ENCODE data around the gene CTIF.
A peak's percentile ranks its signal among the peaks of the same experiment; 100 is the strongest.

CTIF gene

GRCh38 chr18:48541026-48541746, 2.4 kb downstream of the CTIF start:
- H3K4me3 ChIP-seq (replicated peaks; ENCODE audit: low read depth, low read length) = peak overlapping the region; percentile 72
- DNase-seq (ENCODE audit: extremely low read depth, low read depth) = no peak
- TF ChIP-seq CTCF (IDR thresholded peaks at IDR 0.05; ENCODE audit: low read depth, low read length, missing control alignments) = no peak

GRCh38 chr18:48541747-48542400, 3.0 kb downstream of the CTIF start:
- no peak for DNase-seq (ENCODE audit: extremely low read depth, low read depth)
- peak overlapping the region; percentile 72 for H3K4me3 ChIP-seq (replicated peaks; ENCODE audit: low read depth, low read length)
- TF ChIP-seq CTCF (IDR thresholded peaks at IDR 0.05; ENCODE audit: low read depth, low read length, missing control alignments) = no peak

- no peak for DNase-seq (ENCODE audit: extremely low read depth, low read depth)
- no peak for TF ChIP-seq CTCF (IDR thresholded peaks at IDR 0.05; ENCODE audit: low read depth, low read length, missing control alignments)
- H3K4me3 ChIP-seq (replicated peaks; ENCODE audit: low read depth, low read length) = no peak overlapping the region
Observed at GRCh38 chr18:48542513-48543181, 3.8 kb downstream of the CTIF start.

- no peak overlapping the region for H3K4me3 ChIP-seq (replicated peaks; ENCODE audit: low read depth, low read length)
- no peak for TF ChIP-seq CTCF (IDR thresholded peaks at IDR 0.05; ENCODE audit: low read depth, low read length, missing control alignments)
- no peak for DNase-seq (ENCODE audit: extremely low read depth, low read depth)
Observed at GRCh38 chr18:48543228-48543627, 4.4 kb downstream of the CTIF start.

GRCh38 chr18:48544116-48544515, 5.3 kb downstream of the CTIF start:
- no peak for TF ChIP-seq CTCF (IDR thresholded peaks at IDR 0.05; ENCODE audit: low read depth, low read length, missing control alignments)
- DNase-seq (ENCODE audit: extremely low read depth, low read depth) = no peak
- no peak overlapping the region for H3K4me3 ChIP-seq (replicated peaks; ENCODE audit: low read depth, low read length)

- no peak overlapping the region for H3K4me3 ChIP-seq (replicated peaks; ENCODE audit: low read depth, low read length)
- TF ChIP-seq CTCF (IDR thresholded peaks at IDR 0.05; ENCODE audit: low read depth, low read length, missing control alignments) = no peak
- DNase-seq (ENCODE audit: extremely low read depth, low read depth) = no peak
Observed at GRCh38 chr18:48544661-48545415, 6.0 kb downstream of the CTIF start.

Data from HFF-Myc (cell line).